NB4 (cell line): ENCODE data around the gene WNT9B.

Experiments used
- DNase-seq: peaks from one replicate; pipeline ENCODE4 v3.0.0; 2010; ENCODE audit warnings: low read depth
- H3K4me3 ChIP-seq: one replicate; pipeline ENCODE4 v1.5.1; 2011; ENCODE audit warnings: mild to moderate bottlenecking, low read depth, low read length, moderate library complexity
- MAX ChIP-seq: IDR thresholded peaks from 2 replicates; pipeline ENCODE4 v1.6.1; 2011; ENCODE audit warnings: low read depth, low read length
- MYC ChIP-seq: IDR thresholded peaks from 2 replicates; pipeline ENCODE4 v1.6.1; 2011; ENCODE audit warnings: low read depth, low read length
- POLR2A ChIP-seq: IDR thresholded peaks from 2 replicates; pipeline ENCODE4 v1.6.1; 2011; ENCODE audit warnings: mild to moderate bottlenecking; ENCODE audit not compliant: insufficient read length; ENCODE audit errors: extremely low read depth
- TF ChIP-seq, protein P1 (sequence below): IDR thresholded peaks from one replicate; pipeline ENCODE4 v1.5.1; 2012; ENCODE audit warnings: low read depth, low read length

WNT9B gene, protein sequence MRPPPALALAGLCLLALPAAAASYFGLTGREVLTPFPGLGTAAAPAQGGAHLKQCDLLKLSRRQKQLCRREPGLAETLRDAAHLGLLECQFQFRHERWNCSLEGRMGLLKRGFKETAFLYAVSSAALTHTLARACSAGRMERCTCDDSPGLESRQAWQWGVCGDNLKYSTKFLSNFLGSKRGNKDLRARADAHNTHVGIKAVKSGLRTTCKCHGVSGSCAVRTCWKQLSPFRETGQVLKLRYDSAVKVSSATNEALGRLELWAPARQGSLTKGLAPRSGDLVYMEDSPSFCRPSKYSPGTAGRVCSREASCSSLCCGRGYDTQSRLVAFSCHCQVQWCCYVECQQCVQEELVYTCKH

GRCh38 chr17:46851029-46851741, at the start of gene WNT9B:
TSS of gene WNT9B (plus strand) at chr17:46851583. CDS start at chr17:46851639, 56 bp downstream.
- no peak within 1 kb of the TSS for H3K4me3 ChIP-seq
- TF ChIP-seq POLR2A (no peak), MAX (no peak), MYC (no peak)
- TF ChIP-seq, protein P1, sequence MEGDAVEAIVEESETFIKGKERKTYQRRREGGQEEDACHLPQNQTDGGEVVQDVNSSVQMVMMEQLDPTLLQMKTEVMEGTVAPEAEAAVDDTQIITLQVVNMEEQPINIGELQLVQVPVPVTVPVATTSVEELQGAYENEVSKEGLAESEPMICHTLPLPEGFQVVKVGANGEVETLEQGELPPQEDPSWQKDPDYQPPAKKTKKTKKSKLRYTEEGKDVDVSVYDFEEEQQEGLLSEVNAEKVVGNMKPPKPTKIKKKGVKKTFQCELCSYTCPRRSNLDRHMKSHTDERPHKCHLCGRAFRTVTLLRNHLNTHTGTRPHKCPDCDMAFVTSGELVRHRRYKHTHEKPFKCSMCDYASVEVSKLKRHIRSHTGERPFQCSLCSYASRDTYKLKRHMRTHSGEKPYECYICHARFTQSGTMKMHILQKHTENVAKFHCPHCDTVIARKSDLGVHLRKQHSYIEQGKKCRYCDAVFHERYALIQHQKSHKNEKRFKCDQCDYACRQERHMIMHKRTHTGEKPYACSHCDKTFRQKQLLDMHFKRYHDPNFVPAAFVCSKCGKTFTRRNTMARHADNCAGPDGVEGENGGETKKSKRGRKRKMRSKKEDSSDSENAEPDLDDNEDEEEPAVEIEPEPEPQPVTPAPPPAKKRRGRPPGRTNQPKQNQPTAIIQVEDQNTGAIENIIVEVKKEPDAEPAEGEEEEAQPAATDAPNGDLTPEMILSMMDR: no peak
- DNase-seq: no peak

DNA sequence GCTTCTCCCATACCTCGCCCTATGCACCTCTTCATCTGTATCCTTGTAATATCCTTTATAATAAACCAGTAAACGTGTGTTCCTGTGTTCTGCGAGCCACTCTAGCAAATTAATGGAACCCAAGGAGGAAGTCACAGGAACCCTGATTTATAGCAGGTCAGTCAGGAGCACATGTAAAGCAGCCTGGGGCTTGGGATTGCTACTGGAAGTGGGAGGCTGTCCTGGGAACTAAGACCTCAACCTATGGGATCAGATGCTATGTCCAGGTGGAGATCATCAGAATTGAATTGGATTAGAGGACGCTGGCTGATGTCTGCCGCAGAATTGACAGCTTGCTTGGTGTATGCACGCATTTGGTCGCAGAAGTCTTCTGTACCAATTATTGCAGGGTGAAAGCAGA, 48.6 kb upstream of the WNT9B start:
- TF ChIP-seq MYC: no peak
- TF ChIP-seq MAX: no peak
- TF ChIP-seq, protein P1: no peak
- no peak for TF ChIP-seq POLR2A
- no peak overlapping the region for H3K4me3 ChIP-seq
- no peak for DNase-seq

- no peak overlapping the region for H3K4me3 ChIP-seq
- no peak for TF ChIP-seq MAX
- TF ChIP-seq, protein P1: no peak
- no peak for TF ChIP-seq MYC
- no peak for TF ChIP-seq POLR2A
- no peak for DNase-seq
Measured at GRCh38 chr17:46803544-46803943, 47.8 kb upstream of the WNT9B start.

GRCh38 chr17:46805771-46806170, 45.6 kb upstream of the WNT9B start:
- H3K4me3 ChIP-seq: no peak overlapping the region
- TF ChIP-seq POLR2A: no peak
- TF ChIP-seq, protein P1: no peak
- TF ChIP-seq MYC: no peak
- TF ChIP-seq MAX: no peak
- DNase-seq: no peak

DNA sequence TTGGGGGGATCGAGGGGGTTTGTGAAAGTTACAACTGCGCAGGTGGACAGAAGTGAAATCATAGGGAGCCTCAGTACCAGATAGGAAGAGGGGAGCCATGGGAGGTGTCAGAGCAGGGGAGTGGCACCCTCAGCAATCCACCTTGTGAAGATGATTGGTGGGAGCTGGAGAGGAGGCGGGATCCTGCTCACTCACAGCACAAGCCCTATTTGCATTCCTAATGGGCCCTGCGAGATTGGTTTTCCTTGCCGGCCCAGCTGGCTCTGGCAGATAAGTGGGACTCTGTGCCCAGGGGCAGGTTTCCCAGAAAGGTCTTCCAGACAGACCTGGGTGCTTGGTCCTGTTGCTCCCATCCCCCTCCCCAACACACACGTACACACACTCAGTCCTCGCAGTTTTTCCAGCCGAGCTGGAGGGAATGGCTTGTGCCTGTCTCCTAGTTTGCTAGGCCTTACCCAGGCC, 42.2 kb upstream of the WNT9B start:
- DNase-seq: no peak
- TF ChIP-seq, protein P1: no peak
- TF ChIP-seq MAX (no peak), MYC (no peak)
- H3K4me3 ChIP-seq: no peak overlapping the region
